ENCODE measurements around the gene VAT1. TPM values are rescaled to one million over a fixed set of nuclear protein-coding genes. Genes with fewer than 3 reads are reported as not detected.
A peak's percentile ranks its signal among the peaks of the same experiment; 100 is the strongest.

Gene VAT1
- total and polyA plus RNA-seq, 2 of the 13 experiments (the other 11 are each of a cell fraction or from before 2014, with no cell fraction given): 143 to 205 TPM

DNA sequence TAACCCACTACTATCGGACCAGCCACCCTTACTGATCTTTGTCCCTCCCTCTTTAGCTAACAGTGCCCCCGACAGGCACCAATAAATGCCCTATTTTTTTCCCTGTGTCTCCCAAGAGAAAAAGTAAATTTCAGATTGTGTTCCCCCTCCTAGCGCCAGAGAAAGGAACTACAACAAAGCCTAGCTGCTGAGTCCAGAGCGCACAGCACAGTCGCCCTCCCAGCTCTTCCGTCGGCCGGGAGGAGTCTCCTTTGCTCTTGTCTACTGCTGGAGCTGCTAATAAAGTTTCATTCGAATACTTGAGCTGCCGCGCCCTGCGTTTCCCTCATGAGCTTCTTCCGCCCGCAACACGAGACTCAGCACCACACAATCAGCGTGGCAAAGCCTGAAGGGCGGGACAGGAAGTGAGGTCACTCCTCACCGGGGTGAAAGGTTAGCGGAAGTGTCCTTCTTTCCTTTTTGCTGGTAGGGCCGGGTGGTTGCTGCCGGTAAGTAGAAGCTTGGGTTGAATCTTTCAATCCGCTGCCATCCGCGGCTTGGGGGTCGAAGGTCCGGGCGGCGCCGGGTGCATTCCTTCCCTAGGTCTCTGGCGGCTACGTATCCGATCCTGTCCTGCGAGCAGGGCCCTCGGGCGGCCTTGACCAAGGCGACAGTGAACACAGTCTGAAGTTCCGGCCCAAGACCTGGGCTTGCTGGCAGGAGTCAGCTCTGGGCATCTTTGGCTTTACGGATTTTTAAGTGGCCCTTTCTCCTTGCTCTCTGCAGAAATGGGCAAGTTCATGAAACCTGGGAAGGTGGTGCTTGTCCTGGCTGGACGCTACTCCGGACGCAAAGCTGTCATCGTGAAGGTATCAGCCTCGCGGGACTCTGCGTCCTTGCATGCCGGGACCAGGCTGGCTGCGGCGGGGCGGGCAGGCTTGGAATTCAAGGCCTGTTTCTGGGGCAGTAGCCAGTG is 23.9 kb downstream of the VAT1 start, which contains the start of gene RPL27 (continued):
- TF ChIP-seq JUND (CRISPR knock-in tag; IDR thresholded peaks at IDR 0.05) (peak; percentile 82; the same call in 1 of the 2 replicates), SOX5 (CRISPR knock-in tag; IDR thresholded peaks at IDR 0.05; ENCODE audit: borderline replicate concordance) (peak; percentile 93), ZC3H4 (CRISPR knock-in tag; IDR thresholded peaks at IDR 0.05; ENCODE audit: borderline replicate concordance) (no peak; the same call in 1 of the 2 replicates), AHDC1 (CRISPR knock-in tag; IDR thresholded peaks at IDR 0.05; ENCODE audit: borderline replicate concordance) (peak; percentile 66), LCORL (IDR thresholded peaks at IDR 0.05) (0 out of 2 replicates have a peak, but pooled peaks have one; percentile 17), LCORL (CRISPR knock-in tag; IDR thresholded peaks at IDR 0.05) (peak; percentile 89), MXI1 (IDR thresholded peaks at IDR 0.05; ENCODE audit: borderline replicate concordance, low read depth, low read length) (peak; percentile 97; the same call in 2 of the 3 replicates), TMF1 (CRISPR knock-in tag; IDR thresholded peaks at IDR 0.05; ENCODE audit: low read depth) (peak; percentile 80; the same call in 1 of the 2 replicates), ZNF282 (IDR thresholded peaks at IDR 0.05; ENCODE audit: partially characterized antibody) (no peak), MED13 (CRISPR knock-in tag; IDR thresholded peaks at IDR 0.05) (no peak), ZNF253 (CRISPR knock-in tag; IDR thresholded peaks at IDR 0.05; ENCODE audit: borderline replicate concordance) (peak; percentile 93; the same call in 1 of the 2 replicates), GTF3A (CRISPR knock-in tag; conservative IDR thresholded peaks at IDR 0.05) (peak; percentile 95; the same call in 1 of the 2 replicates), ZNF260 (CRISPR knock-in tag; IDR thresholded peaks at IDR 0.05; ENCODE audit: borderline replicate concordance, low read depth) (no peak), CBX5 (CRISPR knock-in tag; IDR thresholded peaks at IDR 0.05; ENCODE audit: borderline replicate concordance) (peak; percentile 99), ZNF761 (CRISPR knock-in tag; conservative IDR thresholded peaks at IDR 0.05) (peak; percentile 98; the same call in 1 of the 2 replicates), POLR2A (IDR thresholded peaks at IDR 0.05; ENCODE audit: insufficient read depth in 1 of 2, low read depth in 2 of 2, low read length in 2 of 2) (peak; percentile 93 to 98), PCBP2 (optimal IDR thresholded peaks at IDR 0.05; ENCODE audit: low read depth, low read length, poor library complexity, severe bottlenecking) (no peak), HNF4A (CRISPR knock-in tag; IDR thresholded peaks at IDR 0.05) (peak; percentile 78), NPAS2 (CRISPR knock-in tag; IDR thresholded peaks at IDR 0.05; ENCODE audit: borderline replicate concordance) (no peak), TFAP4 (IDR thresholded peaks at IDR 0.05; ENCODE audit: borderline replicate concordance, low read depth) (peak; percentile 72; the same call in 1 of the 2 replicates), ZNF496 (CRISPR knock-in tag; IDR thresholded peaks at IDR 0.05; ENCODE audit: insufficient replicate concordance) (no peak), SOX6 (IDR thresholded peaks at IDR 0.05) (no peak), SOX6 (CRISPR knock-in tag; IDR thresholded peaks at IDR 0.05) (peak; percentile 93)
- TF ChIP-seq, protein P1, sequence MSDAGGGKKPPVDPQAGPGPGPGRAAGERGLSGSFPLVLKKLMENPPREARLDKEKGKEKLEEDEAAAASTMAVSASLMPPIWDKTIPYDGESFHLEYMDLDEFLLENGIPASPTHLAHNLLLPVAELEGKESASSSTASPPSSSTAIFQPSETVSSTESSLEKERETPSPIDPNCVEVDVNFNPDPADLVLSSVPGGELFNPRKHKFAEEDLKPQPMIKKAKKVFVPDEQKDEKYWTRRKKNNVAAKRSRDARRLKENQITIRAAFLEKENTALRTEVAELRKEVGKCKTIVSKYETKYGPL (CRISPR knock-in tag; IDR thresholded peaks at IDR 0.05): no peak
